Measurements from ENCODE around the gene PDE4B.
"Not testable (repeated sequence)": the region's sequence is repeated elsewhere in the genome, so short reads cannot be mapped to it uniquely, and the experiment has no call there.

- TF ChIP-seq CTCF (conservative IDR thresholded peaks at IDR 0.05; ENCODE audit: low read length); EZH2phosphoT487 (IDR thresholded peaks at IDR 0.05; ENCODE audit: borderline replicate concordance, low read depth, low read length): not testable (repeated sequence)
These were observed 174.8 kb downstream of the PDE4B start for GRCh38 chr1:65967492-65967891.
